ENCODE data around the gene CDCP1. TPM values are rescaled to one million over a fixed set of nuclear protein-coding genes. Genes with fewer than 3 reads are reported as not detected.

The CDCP1 gene
- total RNA-seq, 4 donors from 2014 or later, result 14.7 to 35.9 (median 24.2) TPM

GRCh38 chr3:45051685-45052084, 94.5 kb downstream of the CDCP1 start:
- intact Hi-C loops (cut with DNase I), result no loop called here
- Histone ChIP-seq H3K4me1 (peaks cover 0 to 5% of the 10 kb centered on the region in 2 donors), H3K4me3 (replicated peaks in 1 of 3) (no peak overlapping the region), H3K9me3 (no peaks in the 10 kb centered on the region), H3K36me3 (no peaks in the 10 kb centered on the region), H3K27ac (no peak overlapping the region), H3K27me3 (no peaks in the 10 kb centered on the region)
- TF ChIP-seq POLR2A (IDR thresholded peaks at IDR 0.05), result no peak
- TF ChIP-seq, protein P1, sequence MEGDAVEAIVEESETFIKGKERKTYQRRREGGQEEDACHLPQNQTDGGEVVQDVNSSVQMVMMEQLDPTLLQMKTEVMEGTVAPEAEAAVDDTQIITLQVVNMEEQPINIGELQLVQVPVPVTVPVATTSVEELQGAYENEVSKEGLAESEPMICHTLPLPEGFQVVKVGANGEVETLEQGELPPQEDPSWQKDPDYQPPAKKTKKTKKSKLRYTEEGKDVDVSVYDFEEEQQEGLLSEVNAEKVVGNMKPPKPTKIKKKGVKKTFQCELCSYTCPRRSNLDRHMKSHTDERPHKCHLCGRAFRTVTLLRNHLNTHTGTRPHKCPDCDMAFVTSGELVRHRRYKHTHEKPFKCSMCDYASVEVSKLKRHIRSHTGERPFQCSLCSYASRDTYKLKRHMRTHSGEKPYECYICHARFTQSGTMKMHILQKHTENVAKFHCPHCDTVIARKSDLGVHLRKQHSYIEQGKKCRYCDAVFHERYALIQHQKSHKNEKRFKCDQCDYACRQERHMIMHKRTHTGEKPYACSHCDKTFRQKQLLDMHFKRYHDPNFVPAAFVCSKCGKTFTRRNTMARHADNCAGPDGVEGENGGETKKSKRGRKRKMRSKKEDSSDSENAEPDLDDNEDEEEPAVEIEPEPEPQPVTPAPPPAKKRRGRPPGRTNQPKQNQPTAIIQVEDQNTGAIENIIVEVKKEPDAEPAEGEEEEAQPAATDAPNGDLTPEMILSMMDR (IDR thresholded peaks at IDR 0.05), result no peak
- no peak for DNase-seq
- 78 to 92% methylated on average over 2 to 6 of the region's 6 CpGs for WGBS, 2 donors

- WGBS, 2 donors, result 82 to 83% methylated on average over 4 of the region's 4 CpGs
- Histone ChIP-seq H3K4me3 (replicated peaks in 1 of 3) (no peak overlapping the region), H3K36me3 (no peaks in the 10 kb centered on the region), H3K9me3 (no peaks in the 10 kb centered on the region), H3K4me1 (no peaks in the 10 kb centered on the region), H3K27me3 (no peaks in the 10 kb centered on the region), H3K27ac (no peak overlapping the region)
- intact Hi-C loops (cut with DNase I), result no loop called here
- no peak for DNase-seq
- TF ChIP-seq, protein P1 (IDR thresholded peaks at IDR 0.05), result no peak
- no peak for TF ChIP-seq POLR2A (IDR thresholded peaks at IDR 0.05)
These were observed 96.4 kb downstream of the CDCP1 start for GRCh38 chr3:45049807-45050206.

- intact Hi-C loops (cut with DNase I), result no loop called here
- no peak for TF ChIP-seq POLR2A (IDR thresholded peaks at IDR 0.05)
- TF ChIP-seq, protein P1 (IDR thresholded peaks at IDR 0.05), result no peak
- 53 to 63% methylated on average over 4 of the region's 4 CpGs for WGBS, 2 donors
- Histone ChIP-seq H3K27me3 (no peaks in the 10 kb centered on the region), H3K27ac (no peak overlapping the region), H3K4me3 (replicated peaks in 1 of 3) (no peak overlapping the region), H3K4me1 (no peaks in the 10 kb centered on the region), H3K9me3 (no peaks in the 10 kb centered on the region), H3K36me3 (no peaks in the 10 kb centered on the region)
- no peak for DNase-seq
These were observed 97.9 kb downstream of the CDCP1 start for GRCh38 chr3:45048244-45048643.

DNA sequence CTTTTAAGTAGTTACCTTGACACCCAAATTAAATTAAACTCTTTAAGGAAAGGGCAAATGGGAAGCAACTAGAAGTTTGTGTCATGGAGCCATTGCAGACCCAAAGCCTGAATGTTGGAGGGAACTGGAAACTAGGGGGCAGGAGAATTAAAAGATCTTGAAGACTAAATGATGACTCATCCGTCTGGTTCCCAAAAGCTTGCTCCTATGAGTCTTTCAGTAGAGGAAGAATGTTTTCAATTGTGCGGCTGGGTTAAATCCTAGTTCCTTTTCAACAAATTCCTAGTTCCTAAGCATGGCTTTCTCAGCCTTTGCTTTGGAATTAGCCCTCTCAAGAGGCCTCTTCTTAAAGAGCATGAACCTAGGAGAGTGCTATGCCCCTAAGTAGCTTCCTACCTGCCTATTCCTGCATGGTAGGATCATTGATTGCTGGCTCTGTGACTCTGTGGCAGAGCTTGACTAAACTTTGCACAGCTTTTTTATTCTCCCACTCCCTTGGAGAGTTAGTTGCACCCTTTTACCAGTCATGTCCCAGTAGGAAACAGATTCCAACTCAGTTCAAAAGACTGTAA, 102.4 kb downstream of the CDCP1 start:
- Histone ChIP-seq H3K4me1 (peaks cover 0 to 4% of the 10 kb centered on the region in 2 donors), H3K36me3 (no peaks in the 10 kb centered on the region), H3K4me3 (replicated peaks in 1 of 3) (no peak overlapping the region), H3K9me3 (no peaks in the 10 kb centered on the region), H3K27me3 (no peaks in the 10 kb centered on the region), H3K27ac (no peak overlapping the region)
- DNase-seq, result no peak
- WGBS, 2 donors, result 61 to 78% methylated on average over 2 of the region's 2 CpGs
- TF ChIP-seq, protein P1 (IDR thresholded peaks at IDR 0.05), result no peak
- TF ChIP-seq POLR2A (IDR thresholded peaks at IDR 0.05), result no peak
- intact Hi-C loops (cut with DNase I), result no loop called here

GRCh38 chr3:45042162-45042561, 104.0 kb downstream of the CDCP1 start:
- 82 to 90% methylated on average over 3 of the region's 3 CpGs for WGBS, 2 donors
- Histone ChIP-seq H3K36me3 (no peaks in the 10 kb centered on the region), H3K27ac (no peak overlapping the region), H3K27me3 (no peaks in the 10 kb centered on the region), H3K4me1 (peaks cover 0 to 7% of the 10 kb centered on the region in 2 donors), H3K9me3 (no peaks in the 10 kb centered on the region), H3K4me3 (replicated peaks in 1 of 3) (no peak overlapping the region)
- no peak for TF ChIP-seq POLR2A (IDR thresholded peaks at IDR 0.05)
- TF ChIP-seq, protein P1 (IDR thresholded peaks at IDR 0.05), result no peak
- intact Hi-C loops (cut with DNase I), result no loop called here
- no peak for DNase-seq
